LNCAP (cell line): ENCODE measurements around the gene CSF1.

Source experiments
- CTCF ChIP-seq: fragments of 450-650 bp; IDR thresholded peaks from 2 replicates; pipeline ENCODE4 v1.5.1; 2017; ENCODE audit warnings: mild to moderate bottlenecking

CSF1 gene

GRCh38 chr1:109978761-109979488 lies 68.3 kb downstream of the CSF1 start:
- TF ChIP-seq CTCF: no peak

- no peak for TF ChIP-seq CTCF
Observed at GRCh38 chr1:109979489-109980091, 68.9 kb downstream of the CSF1 start.
